Adrenal gland (tissue), 5 donors: Measurements from ENCODE around the gene DMXL1.

Experiments used
- POLR2A ChIP-seq, 2 donors: fragments of 450-650 bp; IDR thresholded peaks; one replicate each; pipeline ENCODE4 v1.6.1; 2017; ENCODE audit warnings: antibody characterized with exemption in 2 of 2, mild to moderate bottlenecking in 2 of 2, moderate library complexity in 1 of 2
- TF ChIP-seq, protein P1 (sequence below), 6 experiments: fragments of 450-650 bp in 4 of 6; fragments of 200-600 bp in 2 of 6; sonication (generic) in 1 of 6; IDR thresholded peaks; 1 replicate in 5 of 6; 2 replicates in 1 of 6; pipeline versions ENCODE4 v1.5.1 to v1.8.0; 2016 to 2021; ENCODE audit warnings: antibody characterized with exemption in 6 of 6, mild to moderate bottlenecking in 2 of 6, moderate library complexity in 1 of 6
- donor health status: DM: no; HTN: no; CAD: no.

GRCh38 chr5:119166026-119166425 is 95.1 kb downstream of the DMXL1 start:
- TF ChIP-seq, protein P1, sequence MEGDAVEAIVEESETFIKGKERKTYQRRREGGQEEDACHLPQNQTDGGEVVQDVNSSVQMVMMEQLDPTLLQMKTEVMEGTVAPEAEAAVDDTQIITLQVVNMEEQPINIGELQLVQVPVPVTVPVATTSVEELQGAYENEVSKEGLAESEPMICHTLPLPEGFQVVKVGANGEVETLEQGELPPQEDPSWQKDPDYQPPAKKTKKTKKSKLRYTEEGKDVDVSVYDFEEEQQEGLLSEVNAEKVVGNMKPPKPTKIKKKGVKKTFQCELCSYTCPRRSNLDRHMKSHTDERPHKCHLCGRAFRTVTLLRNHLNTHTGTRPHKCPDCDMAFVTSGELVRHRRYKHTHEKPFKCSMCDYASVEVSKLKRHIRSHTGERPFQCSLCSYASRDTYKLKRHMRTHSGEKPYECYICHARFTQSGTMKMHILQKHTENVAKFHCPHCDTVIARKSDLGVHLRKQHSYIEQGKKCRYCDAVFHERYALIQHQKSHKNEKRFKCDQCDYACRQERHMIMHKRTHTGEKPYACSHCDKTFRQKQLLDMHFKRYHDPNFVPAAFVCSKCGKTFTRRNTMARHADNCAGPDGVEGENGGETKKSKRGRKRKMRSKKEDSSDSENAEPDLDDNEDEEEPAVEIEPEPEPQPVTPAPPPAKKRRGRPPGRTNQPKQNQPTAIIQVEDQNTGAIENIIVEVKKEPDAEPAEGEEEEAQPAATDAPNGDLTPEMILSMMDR (IDR thresholded peaks at IDR 0.05): no peak
- no peak for TF ChIP-seq POLR2A (IDR thresholded peaks at IDR 0.05)
